ENCODE results near the gene KY. TPM values are rescaled to one million over a fixed set of nuclear protein-coding genes. Genes with fewer than 3 reads are reported as not detected.

Gene KY
- polyA plus RNA-seq, 1 donor: 3.1 TPM

DNA sequence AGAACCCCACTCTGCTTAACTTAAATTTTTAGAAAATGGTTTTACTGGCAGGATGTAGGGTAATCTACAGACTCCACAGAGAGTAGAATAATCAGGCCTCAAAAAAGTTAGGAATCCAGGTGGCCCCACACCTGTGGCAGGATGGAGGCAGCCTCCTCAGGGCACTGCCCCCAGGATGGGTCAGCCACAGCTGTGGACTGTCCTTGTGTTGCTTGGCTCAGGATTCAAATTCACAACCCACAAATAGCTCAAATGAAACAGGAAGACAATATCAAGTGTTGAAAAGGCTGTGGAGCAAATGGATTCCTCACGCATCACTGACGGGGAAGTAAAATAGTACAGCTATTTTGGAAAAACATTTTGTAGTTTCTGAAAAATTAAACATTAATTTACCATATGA, 36.8 kb upstream of the KY start:
- no peak overlapping the region for H3K27ac ChIP-seq (ENCODE audit: low read length)
- no peak overlapping the region for H3K4me3 ChIP-seq (ENCODE audit: low read length)
- no peaks in the 10 kb centered on the region for H3K4me1 ChIP-seq (ENCODE audit: control insufficient read depth, insufficient read depth, low read length)
- no CpG with 5 or more reads among the region's 2 CpGs for WGBS (ENCODE audit: insufficient coverage, low lambda C conversion rate)
- no peaks in the 10 kb centered on the region for H3K9me3 ChIP-seq (ENCODE audit: control insufficient read depth, low read depth, low read length)
- DNase-seq: no peak
- H3K27me3 ChIP-seq (ENCODE audit: control insufficient read depth, insufficient read depth, low read length): no peaks in the 10 kb centered on the region
- no peaks in the 10 kb centered on the region for H3K36me3 ChIP-seq (ENCODE audit: control insufficient read depth, insufficient read depth, low read length)

DNA sequence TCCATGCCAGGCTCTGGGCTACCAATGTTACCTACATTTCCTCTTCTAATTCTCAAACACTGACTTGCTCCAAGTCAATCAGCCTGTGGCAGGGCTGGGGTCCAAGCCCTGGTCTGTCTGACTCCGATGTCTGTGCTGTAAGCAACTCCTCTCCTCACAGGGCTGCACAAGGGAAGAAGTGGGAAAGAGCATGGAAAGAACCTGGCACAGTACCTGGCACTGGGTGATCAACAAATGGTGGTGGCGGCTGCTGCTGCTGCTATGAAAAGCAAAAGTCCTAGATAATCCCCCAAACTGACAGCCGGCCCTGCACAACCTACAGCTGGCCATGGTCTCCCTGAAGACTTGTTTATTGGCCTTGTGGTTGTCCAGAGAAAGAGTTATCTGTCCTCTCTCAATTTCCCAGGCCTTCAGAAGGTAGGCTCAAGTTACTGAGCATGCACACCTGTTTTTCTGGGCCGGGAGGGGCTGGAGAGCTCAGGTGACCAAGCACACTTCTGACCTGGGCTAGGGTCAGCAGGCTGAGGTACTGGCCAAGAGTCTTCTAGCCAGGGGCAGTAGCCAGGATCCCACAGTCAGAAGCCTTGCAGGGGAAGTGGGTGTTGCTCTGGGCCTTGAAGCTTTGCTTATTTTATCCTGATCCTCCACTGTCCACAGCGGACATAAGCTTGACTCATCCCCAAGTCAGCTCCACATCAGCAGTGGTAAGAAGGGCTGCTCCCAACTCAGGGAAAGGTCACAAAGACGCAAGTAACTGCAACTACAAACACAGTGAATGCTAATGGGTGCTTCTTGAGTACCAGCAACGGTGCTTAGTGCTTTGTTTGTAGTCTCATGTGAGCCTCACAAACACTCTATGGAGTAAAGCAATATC, 35.3 kb upstream of the KY start:
- no peak overlapping the region for H3K27ac ChIP-seq (ENCODE audit: low read length)
- H3K27me3 ChIP-seq (ENCODE audit: control insufficient read depth, insufficient read depth, low read length): no peaks in the 10 kb centered on the region
- DNase-seq: no peak
- no peaks in the 10 kb centered on the region for H3K36me3 ChIP-seq (ENCODE audit: control insufficient read depth, insufficient read depth, low read length)
- no peaks in the 10 kb centered on the region for H3K9me3 ChIP-seq (ENCODE audit: control insufficient read depth, low read depth, low read length)
- H3K4me3 ChIP-seq (ENCODE audit: low read length): no peak overlapping the region
- no CpG with 5 or more reads among the region's 7 CpGs for WGBS (ENCODE audit: insufficient coverage, low lambda C conversion rate)
- H3K4me1 ChIP-seq (ENCODE audit: control insufficient read depth, insufficient read depth, low read length): no peaks in the 10 kb centered on the region

DNA sequence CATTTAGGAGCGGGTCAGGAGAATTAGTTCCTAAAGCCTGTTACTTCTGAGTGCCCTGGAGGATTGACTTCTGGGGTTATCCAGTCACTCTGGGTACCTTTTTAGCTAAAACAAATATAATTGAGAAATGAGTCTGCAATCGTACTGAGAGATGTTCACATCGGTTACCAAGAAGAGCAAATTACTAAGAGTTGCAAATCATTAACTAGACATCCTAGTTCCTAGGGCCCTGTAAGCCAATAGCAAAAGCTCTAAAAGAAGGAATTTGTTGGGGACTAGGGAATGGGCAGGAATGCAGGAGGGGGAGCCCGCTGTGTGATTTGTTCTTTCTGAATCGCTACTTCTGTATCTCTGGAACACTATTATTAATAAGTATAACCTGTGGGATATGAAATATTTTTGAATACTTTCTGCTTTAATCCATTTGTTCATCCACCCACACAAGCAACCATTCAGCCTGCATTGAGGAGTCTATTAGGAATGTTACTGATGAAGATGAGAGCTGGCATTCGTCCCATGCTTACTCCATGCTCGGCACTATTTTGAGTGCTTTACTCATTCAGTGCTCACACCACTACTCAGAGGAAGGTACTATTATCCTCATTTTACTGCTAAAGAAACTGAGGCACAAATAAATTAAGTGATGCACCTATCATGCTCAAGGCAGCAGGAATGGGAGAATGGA, 31.5 kb upstream of the KY start:
- no CpG with 5 or more reads among the region's 7 CpGs for WGBS (ENCODE audit: insufficient coverage, low lambda C conversion rate)
- no peaks in the 10 kb centered on the region for H3K4me1 ChIP-seq (ENCODE audit: control insufficient read depth, insufficient read depth, low read length)
- DNase-seq: no peak
- H3K36me3 ChIP-seq (ENCODE audit: control insufficient read depth, insufficient read depth, low read length): no peaks in the 10 kb centered on the region
- no peaks in the 10 kb centered on the region for H3K9me3 ChIP-seq (ENCODE audit: control insufficient read depth, low read depth, low read length)
- no peaks in the 10 kb centered on the region for H3K27me3 ChIP-seq (ENCODE audit: control insufficient read depth, insufficient read depth, low read length)
- no peak overlapping the region for H3K27ac ChIP-seq (ENCODE audit: low read length)
- H3K4me3 ChIP-seq (ENCODE audit: low read length): no peak overlapping the region

GRCh38 chr3:134681522-134681900, 30.7 kb upstream of the KY start:
- no peaks in the 10 kb centered on the region for H3K4me1 ChIP-seq (ENCODE audit: control insufficient read depth, insufficient read depth, low read length)
- DNase-seq: no peak
- no peaks in the 10 kb centered on the region for H3K27me3 ChIP-seq (ENCODE audit: control insufficient read depth, insufficient read depth, low read length)
- H3K4me3 ChIP-seq (ENCODE audit: low read length): no peak overlapping the region
- no peaks in the 10 kb centered on the region for H3K9me3 ChIP-seq (ENCODE audit: control insufficient read depth, low read depth, low read length)
- H3K36me3 ChIP-seq (ENCODE audit: control insufficient read depth, insufficient read depth, low read length): no peaks in the 10 kb centered on the region
- no CpG with 5 or more reads among the region's 6 CpGs for WGBS (ENCODE audit: insufficient coverage, low lambda C conversion rate)
- H3K27ac ChIP-seq (ENCODE audit: low read length): no peak overlapping the region

- no peaks in the 10 kb centered on the region for H3K9me3 ChIP-seq (ENCODE audit: control insufficient read depth, low read depth, low read length)
- H3K36me3 ChIP-seq (ENCODE audit: control insufficient read depth, insufficient read depth, low read length): no peaks in the 10 kb centered on the region
- H3K4me1 ChIP-seq (ENCODE audit: control insufficient read depth, insufficient read depth, low read length): no peaks in the 10 kb centered on the region
- no CpG with 5 or more reads among the region's 10 CpGs for WGBS (ENCODE audit: insufficient coverage, low lambda C conversion rate)
- no peak overlapping the region for H3K4me3 ChIP-seq (ENCODE audit: low read length)
- no peak overlapping the region for H3K27ac ChIP-seq (ENCODE audit: low read length)
- H3K27me3 ChIP-seq (ENCODE audit: control insufficient read depth, insufficient read depth, low read length): no peaks in the 10 kb centered on the region
- DNase-seq: no peak
Observed at GRCh38 chr3:134680796-134681521, 30.1 kb upstream of the KY start.

- WGBS (ENCODE audit: insufficient coverage, low lambda C conversion rate): no CpG with 5 or more reads among the region's 2 CpGs
- Histone ChIP-seq H3K9me3 (ENCODE audit: control insufficient read depth, low read depth, low read length) (peaks cover 11% of the 10 kb centered on the region), H3K36me3 (ENCODE audit: control insufficient read depth, insufficient read depth, low read length) (no peaks in the 10 kb centered on the region), H3K27ac (ENCODE audit: low read length) (no peak overlapping the region), H3K4me1 (ENCODE audit: control insufficient read depth, insufficient read depth, low read length) (no peaks in the 10 kb centered on the region), H3K27me3 (ENCODE audit: control insufficient read depth, insufficient read depth, low read length) (no peaks in the 10 kb centered on the region), H3K4me3 (ENCODE audit: low read length) (no peak overlapping the region)
- DNase-seq: no peak
Observed at GRCh38 chr3:134677987-134678308, 27.1 kb upstream of the KY start.

DNA sequence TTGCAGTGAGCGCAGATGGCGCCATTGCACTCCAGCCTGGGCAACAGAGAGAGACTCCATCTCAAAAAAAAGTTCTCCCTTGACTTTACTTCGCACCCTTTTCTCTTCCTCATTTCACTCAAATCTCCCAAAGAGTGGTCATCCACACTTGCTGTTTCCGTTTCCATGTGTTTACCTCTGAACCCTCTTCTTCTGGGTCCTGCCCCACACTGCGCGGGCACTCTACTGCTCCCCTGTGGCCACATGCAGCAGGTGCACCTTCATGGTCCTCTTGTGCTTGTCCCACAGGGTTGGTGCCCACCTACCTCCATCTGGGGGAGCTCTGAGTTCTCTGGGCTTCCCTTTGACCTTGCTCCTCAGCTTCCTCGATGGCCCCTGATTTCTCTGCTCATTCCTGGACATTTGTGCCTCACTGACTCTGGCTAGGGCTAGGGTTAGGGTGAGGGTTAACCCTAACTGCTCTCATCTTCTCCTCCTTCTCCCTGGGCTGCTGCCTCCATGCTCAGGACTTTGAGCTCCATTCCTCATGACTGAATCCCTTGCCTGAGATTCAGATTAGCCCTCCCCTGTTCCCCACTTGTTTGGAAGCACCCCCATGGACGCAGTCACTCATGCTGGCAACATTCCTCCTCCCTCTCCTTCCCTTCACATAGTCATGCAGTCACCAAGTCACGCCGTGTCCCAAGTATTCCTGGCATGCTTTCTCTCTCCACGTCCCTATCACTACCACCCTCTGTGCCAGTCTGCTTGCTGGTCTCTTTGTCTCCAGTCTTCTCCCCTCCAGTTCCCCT, 26.6 kb upstream of the KY start:
- WGBS (ENCODE audit: insufficient coverage, low lambda C conversion rate): 71% methylated on average over 4 of the region's 11 CpGs
- H3K4me1 ChIP-seq (ENCODE audit: control insufficient read depth, insufficient read depth, low read length): no peaks in the 10 kb centered on the region
- no peak for DNase-seq
- H3K27me3 ChIP-seq (ENCODE audit: control insufficient read depth, insufficient read depth, low read length): no peaks in the 10 kb centered on the region
- peaks cover 11% of the 10 kb centered on the region for H3K9me3 ChIP-seq (ENCODE audit: control insufficient read depth, low read depth, low read length)
- no peaks in the 10 kb centered on the region for H3K36me3 ChIP-seq (ENCODE audit: control insufficient read depth, insufficient read depth, low read length)
- H3K27ac ChIP-seq (ENCODE audit: low read length): no peak overlapping the region
- H3K4me3 ChIP-seq (ENCODE audit: low read length): no peak overlapping the region

- H3K36me3 ChIP-seq (ENCODE audit: control insufficient read depth, insufficient read depth, low read length): no peaks in the 10 kb centered on the region
- no peak overlapping the region for H3K4me3 ChIP-seq (ENCODE audit: low read length)
- DNase-seq: no peak
- no peak overlapping the region for H3K27ac ChIP-seq (ENCODE audit: low read length)
- peaks cover 11% of the 10 kb centered on the region for H3K9me3 ChIP-seq (ENCODE audit: control insufficient read depth, low read depth, low read length)
- H3K4me1 ChIP-seq (ENCODE audit: control insufficient read depth, insufficient read depth, low read length): no peaks in the 10 kb centered on the region
- H3K27me3 ChIP-seq (ENCODE audit: control insufficient read depth, insufficient read depth, low read length): no peaks in the 10 kb centered on the region
- 67% methylated on average over 3 of the region's 3 CpGs for WGBS (ENCODE audit: insufficient coverage, low lambda C conversion rate)
Observed at GRCh38 chr3:134675726-134676256, 25.0 kb upstream of the KY start.

DNA sequence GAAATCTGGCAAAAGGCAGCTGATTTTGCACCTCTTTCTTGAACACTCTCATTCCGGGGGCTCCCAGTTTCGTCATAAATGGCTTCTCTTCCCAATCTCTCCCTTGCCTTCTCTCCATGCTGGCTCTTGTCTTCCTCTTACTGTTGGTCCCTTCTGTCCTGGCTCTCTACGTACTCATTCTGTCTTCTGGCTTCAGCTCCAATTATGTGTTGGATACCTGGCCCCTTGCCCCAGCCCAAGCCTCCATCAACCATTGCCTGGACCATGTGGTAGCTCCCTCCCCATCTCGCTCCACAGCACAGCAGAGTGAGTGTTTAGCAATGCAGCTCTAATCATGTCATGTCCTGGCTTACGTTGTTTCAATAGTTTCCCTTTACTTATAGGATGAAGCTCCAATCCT, 21.7 kb upstream of the KY start:
- no peak overlapping the region for H3K4me3 ChIP-seq (ENCODE audit: low read length)
- peaks cover 11% of the 10 kb centered on the region for H3K9me3 ChIP-seq (ENCODE audit: control insufficient read depth, low read depth, low read length)
- no peaks in the 10 kb centered on the region for H3K4me1 ChIP-seq (ENCODE audit: control insufficient read depth, insufficient read depth, low read length)
- no peak for DNase-seq
- WGBS (ENCODE audit: insufficient coverage, low lambda C conversion rate): 80% methylated on average over 1 of the region's 5 CpGs
- H3K36me3 ChIP-seq (ENCODE audit: control insufficient read depth, insufficient read depth, low read length): no peaks in the 10 kb centered on the region
- no peaks in the 10 kb centered on the region for H3K27me3 ChIP-seq (ENCODE audit: control insufficient read depth, insufficient read depth, low read length)
- H3K27ac ChIP-seq (ENCODE audit: low read length): no peak overlapping the region

- Histone ChIP-seq H3K4me1 (ENCODE audit: control insufficient read depth, insufficient read depth, low read length) (no peaks in the 10 kb centered on the region), H3K27me3 (ENCODE audit: control insufficient read depth, insufficient read depth, low read length) (no peaks in the 10 kb centered on the region), H3K27ac (ENCODE audit: low read length) (no peak overlapping the region), H3K9me3 (ENCODE audit: control insufficient read depth, low read depth, low read length) (no peaks in the 10 kb centered on the region), H3K36me3 (ENCODE audit: control insufficient read depth, insufficient read depth, low read length) (no peaks in the 10 kb centered on the region), H3K4me3 (ENCODE audit: low read length) (no peak overlapping the region)
- no peak for DNase-seq
- no CpG with 5 or more reads among the region's 3 CpGs for WGBS (ENCODE audit: insufficient coverage, low lambda C conversion rate)
Observed at GRCh38 chr3:134667956-134668355, 17.1 kb upstream of the KY start.
